ENCODE data around the gene OPTC. TPM values are rescaled to one million over a fixed set of nuclear protein-coding genes. Genes with fewer than 3 reads are reported as not detected.
"Not testable (repeated sequence)": the region's sequence is repeated elsewhere in the genome, so short reads cannot be mapped to it uniquely, and the experiment has no call there.

OPTC gene
- polyA plus RNA-seq, 3 donors from 2014 or later, result not detected

GRCh38 chr1:203507759-203508158, 13.8 kb downstream of the OPTC start:
- no peak for DNase-seq
- Mint-ChIP-seq H3K27ac (no peak overlapping the region), H3K4me1 (no peaks in the 10 kb centered on the region), H3K4me3 (no peak overlapping the region), H3K9me3 (no peaks in the 10 kb centered on the region), H3K36me3 (no peaks in the 10 kb centered on the region), H3K27me3 (ENCODE audit: low read depth in 3 of 3) (peaks cover 1 to 5% (median 4%) of the 10 kb centered on the region in 3 donors)

GRCh38 chr1:203508463-203509073, 14.6 kb downstream of the OPTC start:
- DNase-seq, result no peak
- no peaks in the 10 kb centered on the region for H3K36me3 Mint-ChIP-seq
- H3K4me1 Mint-ChIP-seq, result no peaks in the 10 kb centered on the region
- H3K27ac Mint-ChIP-seq, result peak overlapping the region in 1 of 6 donors; percentile 28
- no peak overlapping the region for H3K4me3 Mint-ChIP-seq
- H3K9me3 Mint-ChIP-seq, result no peaks in the 10 kb centered on the region
- H3K27me3 Mint-ChIP-seq (ENCODE audit: low read depth in 3 of 3), result peaks cover 0 to 6% (median 4%) of the 10 kb centered on the region in 3 donors

- Mint-ChIP-seq H3K27ac (peak overlapping the region in 1 of 6 donors; percentile 28), H3K4me1 (no peaks in the 10 kb centered on the region), H3K36me3 (no peaks in the 10 kb centered on the region), H3K27me3 (ENCODE audit: low read depth in 3 of 3) (peaks cover 0 to 4% (median 4%) of the 10 kb centered on the region in 3 donors), H3K9me3 (no peaks in the 10 kb centered on the region), H3K4me3 (no peak overlapping the region)
- no peak for DNase-seq
Measured at GRCh38 chr1:203509135-203509534, 15.2 kb downstream of the OPTC start.

GRCh38 chr1:203511513-203511912, 17.6 kb downstream of the OPTC start:
- no peak overlapping the region for H3K4me3 Mint-ChIP-seq
- H3K27ac Mint-ChIP-seq, result no peak overlapping the region
- no peaks in the 10 kb centered on the region for H3K36me3 Mint-ChIP-seq
- peaks cover 0 to 2% of the 10 kb centered on the region in 2 donors for H3K4me1 Mint-ChIP-seq
- DNase-seq, result no peak
- no peaks in the 10 kb centered on the region for H3K9me3 Mint-ChIP-seq
- H3K27me3 Mint-ChIP-seq (ENCODE audit: low read depth in 3 of 3), result peaks cover 0 to 6% (median 4%) of the 10 kb centered on the region in 3 donors

GRCh38 chr1:203511930-203512329, 18.0 kb downstream of the OPTC start:
- no peaks in the 10 kb centered on the region for H3K9me3 Mint-ChIP-seq
- H3K4me1 Mint-ChIP-seq, result peaks cover 0 to 2% of the 10 kb centered on the region in 2 donors
- no peak overlapping the region for H3K27ac Mint-ChIP-seq
- H3K4me3 Mint-ChIP-seq, result no peak overlapping the region
- no peak for DNase-seq
- H3K36me3 Mint-ChIP-seq, result no peaks in the 10 kb centered on the region
- H3K27me3 Mint-ChIP-seq (ENCODE audit: low read depth in 3 of 3), result peaks cover 0 to 6% (median 4%) of the 10 kb centered on the region in 3 donors

- DNase-seq, result no peak
- Mint-ChIP-seq H3K9me3 (no peaks in the 10 kb centered on the region), H3K36me3 (no peaks in the 10 kb centered on the region), H3K4me3 (no peak overlapping the region), H3K27me3 (ENCODE audit: low read depth in 3 of 3) (peaks cover 3 to 6% (median 4%) of the 10 kb centered on the region in 3 donors), H3K4me1 (peaks cover 0 to 2% of the 10 kb centered on the region in 2 donors), H3K27ac (no peak overlapping the region)
Measured at GRCh38 chr1:203512517-203512847, 18.5 kb downstream of the OPTC start.

- Mint-ChIP-seq H3K36me3 (no peaks in the 10 kb centered on the region), H3K4me1 (peaks cover 0 to 2% of the 10 kb centered on the region in 2 donors), H3K27ac (no peak overlapping the region), H3K27me3 (ENCODE audit: low read depth in 3 of 3) (peaks cover 4 to 6% (median 4%) of the 10 kb centered on the region in 3 donors), H3K9me3 (no peaks in the 10 kb centered on the region), H3K4me3 (no peak overlapping the region)
- no peak for DNase-seq
Measured at GRCh38 chr1:203512848-203513584, 19.1 kb downstream of the OPTC start.

- H3K36me3 Mint-ChIP-seq, result no peaks in the 10 kb centered on the region
- H3K27me3 Mint-ChIP-seq (ENCODE audit: low read depth in 3 of 3), result peaks cover 4 to 6% (median 5%) of the 10 kb centered on the region in 3 donors
- H3K27ac Mint-ChIP-seq, result no peak overlapping the region
- DNase-seq, result no peak
- no peak overlapping the region for H3K4me3 Mint-ChIP-seq
- H3K4me1 Mint-ChIP-seq, result peaks cover 0 to 2% of the 10 kb centered on the region in 2 donors
- H3K9me3 Mint-ChIP-seq, result no peaks in the 10 kb centered on the region
Measured at GRCh38 chr1:203513585-203514031, 19.7 kb downstream of the OPTC start.

- peaks cover 4 to 7% (median 4%) of the 10 kb centered on the region in 3 donors for H3K27me3 Mint-ChIP-seq (ENCODE audit: low read depth in 3 of 3)
- H3K9me3 Mint-ChIP-seq, result no peaks in the 10 kb centered on the region
- H3K4me3 Mint-ChIP-seq, result no peak overlapping the region
- H3K4me1 Mint-ChIP-seq, result peaks cover 0 to 2% of the 10 kb centered on the region in 2 donors
- no peak for DNase-seq
- no peak overlapping the region for H3K27ac Mint-ChIP-seq
- H3K36me3 Mint-ChIP-seq, result no peaks in the 10 kb centered on the region
Measured at GRCh38 chr1:203516184-203516583, 22.2 kb downstream of the OPTC start.

GRCh38 chr1:203516906-203517305, 23.0 kb downstream of the OPTC start:
- peaks cover 4 to 7% (median 4%) of the 10 kb centered on the region in 3 donors for H3K27me3 Mint-ChIP-seq (ENCODE audit: low read depth in 3 of 3)
- no peaks in the 10 kb centered on the region for H3K36me3 Mint-ChIP-seq
- DNase-seq, result no peak
- no peaks in the 10 kb centered on the region for H3K9me3 Mint-ChIP-seq
- peaks cover 0 to 2% of the 10 kb centered on the region in 2 donors for H3K4me1 Mint-ChIP-seq
- peak overlapping the region in 1 of 6 donors; percentile 35 for H3K27ac Mint-ChIP-seq
- H3K4me3 Mint-ChIP-seq, result no peak overlapping the region

GRCh38 chr1:203517426-203518110, 23.6 kb downstream of the OPTC start:
- DNase-seq, result no peak
- Mint-ChIP-seq H3K27ac (no peak overlapping the region), H3K9me3 (no peaks in the 10 kb centered on the region), H3K4me1 (peaks cover 0 to 2% of the 10 kb centered on the region in 2 donors), H3K36me3 (no peaks in the 10 kb centered on the region), H3K27me3 (ENCODE audit: low read depth in 3 of 3) (peaks cover 4 to 7% (median 4%) of the 10 kb centered on the region in 3 donors), H3K4me3 (no peak overlapping the region)

GRCh38 chr1:203518139-203518538, 24.2 kb downstream of the OPTC start:
- not testable (repeated sequence) for H3K4me3 Mint-ChIP-seq; DNase-seq; H3K27me3 Mint-ChIP-seq (ENCODE audit: low read depth in 3 of 3); H3K4me1 Mint-ChIP-seq; H3K27ac Mint-ChIP-seq; H3K9me3 Mint-ChIP-seq; H3K36me3 Mint-ChIP-seq

GRCh38 chr1:203518541-203518940, 24.6 kb downstream of the OPTC start:
- Mint-ChIP-seq H3K4me3 (no peak overlapping the region), H3K27ac (no peak overlapping the region), H3K27me3 (ENCODE audit: low read depth in 3 of 3) (peaks cover 2 to 7% (median 4%) of the 10 kb centered on the region in 3 donors), H3K36me3 (no peaks in the 10 kb centered on the region), H3K9me3 (no peaks in the 10 kb centered on the region), H3K4me1 (peaks cover 0 to 2% of the 10 kb centered on the region in 2 donors)
- DNase-seq, result no peak
